H9 (cell line): Measurements from ENCODE around the gene TOMM70. TPM values are rescaled to one million over a fixed set of nuclear protein-coding genes. Genes with fewer than 3 reads are reported as not detected.
A peak's percentile ranks its signal among the peaks of the same experiment; 100 is the strongest.

Source experiments
- DNase-seq: peaks from one replicate; pipeline ENCODE4 v3.0.0-alpha.2; 2017
- H2AFZ ChIP-seq: one replicate; pipeline ENCODE4 v1.6.1; 2013; ENCODE audit warnings: mild to moderate bottlenecking, low read length, control low read depth, moderate library complexity
- H2AK5ac ChIP-seq: 2 replicates; pipeline ENCODE4 v1.6.1; 2013; ENCODE audit warnings: low read length, control low read depth, mixed read lengths; ENCODE audit not compliant: insufficient read length
- H2BK120ac ChIP-seq: one replicate; pipeline ENCODE4 v1.6.1; 2013; ENCODE audit warnings: low read depth, mild to moderate bottlenecking, low read length, control low read depth, inconsistent platforms; ENCODE audit not compliant: poor library complexity, severe bottlenecking
- H2BK12ac ChIP-seq: 2 replicates; pipeline ENCODE4 v1.6.1; 2013; ENCODE audit warnings: low read length, control low read depth, mixed read lengths, low read depth; ENCODE audit not compliant: insufficient read length
- H2BK15ac ChIP-seq: 2 replicates; pipeline ENCODE4 v1.6.1; 2013; ENCODE audit warnings: low read depth, low read length, control low read depth
- H2BK20ac ChIP-seq: one replicate; pipeline ENCODE4 v1.6.1; 2013; ENCODE audit warnings: low read depth, mild to moderate bottlenecking, low read length, control low read depth, inconsistent platforms; ENCODE audit not compliant: poor library complexity, severe bottlenecking
- H2BK5ac ChIP-seq: 2 replicates; pipeline ENCODE4 v1.6.1; 2013; ENCODE audit warnings: low read length, control low read depth, mixed read lengths; ENCODE audit not compliant: insufficient read length
- H3K14ac ChIP-seq: 2 replicates; pipeline ENCODE4 v1.6.1; 2013; ENCODE audit warnings: low read length, control low read depth; ENCODE audit not compliant: insufficient read depth
- H3K18ac ChIP-seq: 2 replicates; pipeline ENCODE4 v1.6.1; 2013; ENCODE audit warnings: low read depth, mild to moderate bottlenecking, mixed read lengths, low read length, control low read depth; ENCODE audit not compliant: insufficient read length
- H3K23ac ChIP-seq: 2 replicates; pipeline ENCODE4 v1.6.1; 2013; ENCODE audit warnings: low read length, control low read depth, mixed read lengths, low read depth; ENCODE audit not compliant: insufficient read length
- H3K23me2 ChIP-seq: 2 replicates; pipeline ENCODE4 v1.6.1; 2013; ENCODE audit warnings: low read depth, mild to moderate bottlenecking, mixed read lengths, low read length, control low read depth; ENCODE audit not compliant: insufficient read length, poor library complexity, severe bottlenecking
- H3K27ac ChIP-seq: 2 replicates; pipeline ENCODE4 v1.5.1; 2013; ENCODE audit warnings: low read length, control low read depth, mixed read lengths, low read depth; ENCODE audit not compliant: insufficient read length
- H3K27me3 ChIP-seq: 2 replicates; pipeline ENCODE4 v1.6.1; 2013; ENCODE audit warnings: low read length, control low read depth, inconsistent platforms; ENCODE audit not compliant: insufficient read depth
- H3K4ac ChIP-seq: 2 replicates; pipeline ENCODE4 v1.6.1; 2013; ENCODE audit warnings: low read depth, mild to moderate bottlenecking, control low read depth, inconsistent platforms, low read length, moderate library complexity
- H3K4me1 ChIP-seq: 2 replicates; pipeline ENCODE4 v1.6.1; 2013; ENCODE audit warnings: low read length, control low read depth, inconsistent platforms; ENCODE audit not compliant: insufficient read depth
- H3K4me2 ChIP-seq: 2 replicates; pipeline ENCODE4 v1.6.1; 2013; ENCODE audit warnings: low read length, control low read depth, mixed read lengths; ENCODE audit not compliant: insufficient read length, insufficient read depth
- H3K56ac ChIP-seq: 2 replicates; pipeline ENCODE4 v1.6.1; 2013; ENCODE audit warnings: low read depth, mild to moderate bottlenecking, mixed read lengths, low read length, control low read depth; ENCODE audit not compliant: insufficient read length
- H3K79me1 ChIP-seq: 2 replicates; pipeline ENCODE4 v1.6.1; 2013; ENCODE audit warnings: low read depth, mild to moderate bottlenecking, moderate library complexity, low read length, control low read depth, inconsistent platforms; ENCODE audit not compliant: insufficient read depth, poor library complexity, severe bottlenecking
- H3K79me2 ChIP-seq: 2 replicates; pipeline ENCODE4 v1.6.1; 2013; ENCODE audit warnings: low read length, control low read depth, inconsistent platforms; ENCODE audit not compliant: insufficient read depth
- H3K9ac ChIP-seq: 2 replicates; pipeline ENCODE4 v1.6.1; 2013; ENCODE audit warnings: low read length, control low read depth, mixed read lengths; ENCODE audit not compliant: insufficient read length; ENCODE audit errors: extremely low read depth
- H3K9me3 ChIP-seq: one replicate; pipeline ENCODE4 v1.6.1; 2013; ENCODE audit warnings: low read depth, low read length, inconsistent platforms; ENCODE audit not compliant: control insufficient read depth
- H3T11ph ChIP-seq: one replicate; pipeline ENCODE4 v1.6.1; 2013; ENCODE audit warnings: mild to moderate bottlenecking, low read length, control low read depth, inconsistent platforms
- H4K20me1 ChIP-seq: one replicate; pipeline ENCODE4 v1.6.1; 2013; ENCODE audit not compliant: control insufficient read depth, insufficient read length, insufficient read depth
- H4K5ac ChIP-seq: 2 replicates; pipeline ENCODE4 v1.6.1; 2013; ENCODE audit warnings: low read depth, mild to moderate bottlenecking, mixed read lengths, low read length, control low read depth; ENCODE audit not compliant: insufficient read length
- H4K8ac ChIP-seq: replicated peaks from 2 replicates; pipeline ENCODE4 v1.6.1; 2013; ENCODE audit warnings: low read length, control low read depth, mixed read lengths, low read depth; ENCODE audit not compliant: insufficient read length
- H4K91ac ChIP-seq: 2 replicates; pipeline ENCODE4 v1.6.1; 2013; ENCODE audit warnings: low read depth, mild to moderate bottlenecking, moderate library complexity, mixed read lengths, low read length, control low read depth; ENCODE audit not compliant: insufficient read length
- H3K27ac Mint-ChIP-seq, 3 experiments: 2 replicates in 2 of 3; 3 replicates in 1 of 3; pipeline ENCODE4 v1.8.0; 2020 to 2021; ENCODE audit warnings: mixed read lengths in 3 of 3, mild to moderate bottlenecking in 1 of 3, moderate library complexity in 1 of 3
- H3K27me3 Mint-ChIP-seq: 2 replicates; pipeline ENCODE4 v1.8.0; 2021; ENCODE audit warnings: low read depth, mild to moderate bottlenecking, moderate library complexity, mixed read lengths
- H3K36me3 Mint-ChIP-seq, 3 experiments: 2 replicates in 2 of 3; 3 replicates in 1 of 3; pipeline ENCODE4 v1.8.0; 2020 to 2021; ENCODE audit warnings: low read depth in 3 of 3, mixed read lengths in 3 of 3; ENCODE audit not compliant: insufficient read depth in 1 of 3
- H3K4me1 Mint-ChIP-seq, 2 experiments: 2 replicates each; pipeline ENCODE4 v1.8.0; 2020; ENCODE audit warnings: mixed read lengths in 2 of 2
- H3K4me3 Mint-ChIP-seq, 2 experiments: 2 replicates in 1 of 2; 3 replicates in 1 of 2; pipeline ENCODE4 v1.8.0; 2020 to 2021; ENCODE audit warnings: mild to moderate bottlenecking in 2 of 2, mixed read lengths in 2 of 2, moderate library complexity in 1 of 2
- H3K9me3 Mint-ChIP-seq, 2 experiments: 2 replicates in 1 of 2; 3 replicates in 1 of 2; pipeline ENCODE4 v1.8.0; 2020; ENCODE audit warnings: mild to moderate bottlenecking in 2 of 2, mixed read lengths in 2 of 2, moderate library complexity in 1 of 2
- WGBS: extraction: QIAGEN DNeasy Blood & Tissue Kit; methylation state at CpG from one replicate; pipeline ENCODE4 v1.1.7; 2013; ENCODE audit warnings: missing lambda C conversion rate, low lambda C conversion rate, mixed read lengths; ENCODE audit not compliant: insufficient read length; ENCODE audit errors: extremely low coverage; 5-methylcytosine and 5-hydroxymethylcytosine counted together
- total RNA-seq: library from RNA; stranded (reverse); gene quantifications from 2 replicates; pipeline ENCODE4 v1.2.1, GENCODE V29; 2021
- TF ChIP-seq, protein P1 (sequence below): fragments of 200-600 bp; sonication (generic); conservative IDR thresholded peaks from 3 replicates; pipeline ENCODE4 v1.8.0; 2021; ENCODE audit warnings: antibody characterized with exemption, mild to moderate bottlenecking

Gene TOMM70
- total RNA-seq, 1 experiment from 2014 or later: 53.0 TPM

DNA sequence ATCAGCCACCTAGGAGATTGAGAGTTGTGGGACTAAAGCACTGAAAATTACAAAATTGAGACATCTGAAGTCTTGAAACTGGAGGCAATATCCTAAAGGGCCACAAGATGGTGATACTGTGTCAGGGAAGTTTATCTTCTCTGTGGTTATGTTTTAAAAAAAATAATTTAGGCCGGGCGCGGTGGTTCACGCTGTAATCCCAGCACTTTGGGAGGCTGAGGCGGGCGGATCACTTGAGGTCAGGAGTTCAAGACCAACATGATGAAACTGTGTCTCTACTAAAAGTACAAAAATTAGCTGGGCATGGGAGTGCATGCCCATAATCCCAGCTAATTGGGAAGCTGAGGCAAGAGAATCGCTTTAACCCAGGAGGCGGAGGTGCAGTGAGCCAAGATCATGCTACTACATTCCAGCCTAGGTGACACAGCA, 84.2 kb downstream of the TOMM70 start:
- DNase-seq: no peak
- no peaks in the 10 kb centered on the region for H3K27me3 ChIP-seq

More for the DNA sequence above, 84.2 kb downstream of the TOMM70 start:
- Histone ChIP-seq H3K18ac (no peak overlapping the region), H3K56ac (no peak overlapping the region), H3K23me2 (no peaks in the 10 kb centered on the region), H3K4me2 (no peak overlapping the region), H3K9ac (no peak overlapping the region), H3K79me2 (no peaks in the 10 kb centered on the region), H2BK120ac (no peak overlapping the region), H2BK5ac (no peak overlapping the region), H3K14ac (no peak overlapping the region), H3K4me1 (no peaks in the 10 kb centered on the region), H3K79me1 (no peaks in the 10 kb centered on the region), H2BK15ac (no peak overlapping the region), H2BK20ac (no peak overlapping the region), H3K4ac (no peak overlapping the region), H3K9me3 (no peaks in the 10 kb centered on the region), H2BK12ac (no peak overlapping the region), H4K20me1 (no peaks in the 10 kb centered on the region), H4K5ac (no peak overlapping the region), H3K23ac (no peak overlapping the region), H4K8ac (no peak overlapping the region), H3K27ac (no peak overlapping the region), H2AK5ac (no peak overlapping the region), H3T11ph (no peak overlapping the region), H2AFZ (no peak overlapping the region), H4K91ac (no peak overlapping the region)
- Mint-ChIP-seq H3K4me1 (peaks cover 3 to 4% of the 10 kb centered on the region in 2 experiments), H3K36me3 (peaks cover 0 to 25% (median 7%) of the 10 kb centered on the region in 3 experiments; a peak in 5 of 7 replicates), H3K4me3 (no peak overlapping the region), H3K27me3 (no peaks in the 10 kb centered on the region), H3K27ac (no peak overlapping the region), H3K9me3 (no peaks in the 10 kb centered on the region)
- TF ChIP-seq, protein P1, sequence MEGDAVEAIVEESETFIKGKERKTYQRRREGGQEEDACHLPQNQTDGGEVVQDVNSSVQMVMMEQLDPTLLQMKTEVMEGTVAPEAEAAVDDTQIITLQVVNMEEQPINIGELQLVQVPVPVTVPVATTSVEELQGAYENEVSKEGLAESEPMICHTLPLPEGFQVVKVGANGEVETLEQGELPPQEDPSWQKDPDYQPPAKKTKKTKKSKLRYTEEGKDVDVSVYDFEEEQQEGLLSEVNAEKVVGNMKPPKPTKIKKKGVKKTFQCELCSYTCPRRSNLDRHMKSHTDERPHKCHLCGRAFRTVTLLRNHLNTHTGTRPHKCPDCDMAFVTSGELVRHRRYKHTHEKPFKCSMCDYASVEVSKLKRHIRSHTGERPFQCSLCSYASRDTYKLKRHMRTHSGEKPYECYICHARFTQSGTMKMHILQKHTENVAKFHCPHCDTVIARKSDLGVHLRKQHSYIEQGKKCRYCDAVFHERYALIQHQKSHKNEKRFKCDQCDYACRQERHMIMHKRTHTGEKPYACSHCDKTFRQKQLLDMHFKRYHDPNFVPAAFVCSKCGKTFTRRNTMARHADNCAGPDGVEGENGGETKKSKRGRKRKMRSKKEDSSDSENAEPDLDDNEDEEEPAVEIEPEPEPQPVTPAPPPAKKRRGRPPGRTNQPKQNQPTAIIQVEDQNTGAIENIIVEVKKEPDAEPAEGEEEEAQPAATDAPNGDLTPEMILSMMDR: peak; percentile 76
- WGBS: no CpG with 5 or more reads among the region's 8 CpGs

Other genes with a start within 250 kb of the TOMM70 start
- 34.7 and 37.1 TPM in 2 replicates for gene TBC1D23, start 140.1 kb downstream of the TOMM70 start, total RNA-seq
- gene NIT2, start 66.3 kb downstream of the TOMM70 start, total RNA-seq: 26.4 and 26.6 TPM in 2 replicates
- 4.1 and 4.2 TPM in 2 replicates for gene LNP1, start 450 bp upstream of the TOMM70 start, total RNA-seq
- 10.1 and 10.3 TPM in 2 replicates for gene TMEM45A, start 91.5 kb upstream of the TOMM70 start, total RNA-seq
- gene ADGRG7, start 208.5 kb upstream of the TOMM70 start, total RNA-seq: not detected in 2 replicates